Measurements from ENCODE around the gene TBX19.

TBX19 gene

GRCh38 chr1:168298446-168298845 lies 17.8 kb downstream of the TBX19 start:
- no peak overlapping the region for H3K4me3 ChIP-seq (replicated peaks in 1 of 2; ENCODE audit: low read depth in 2 of 2, low read length in 2 of 2)
- TF ChIP-seq CTCF (IDR thresholded peaks at IDR 0.05; ENCODE audit: low read depth, low read length): no peak
- DNase-seq (ENCODE audit: low read depth in 2 of 2): no peak

- no peak overlapping the region for H3K4me3 ChIP-seq (replicated peaks in 1 of 2; ENCODE audit: low read depth in 2 of 2, low read length in 2 of 2)
- peak in 1 of 2 donors; percentile 7 for DNase-seq (ENCODE audit: low read depth in 2 of 2)
- no peak for TF ChIP-seq CTCF (IDR thresholded peaks at IDR 0.05; ENCODE audit: low read depth, low read length)
Measured at GRCh38 chr1:168300626-168301025, 19.9 kb downstream of the TBX19 start.

DNA sequence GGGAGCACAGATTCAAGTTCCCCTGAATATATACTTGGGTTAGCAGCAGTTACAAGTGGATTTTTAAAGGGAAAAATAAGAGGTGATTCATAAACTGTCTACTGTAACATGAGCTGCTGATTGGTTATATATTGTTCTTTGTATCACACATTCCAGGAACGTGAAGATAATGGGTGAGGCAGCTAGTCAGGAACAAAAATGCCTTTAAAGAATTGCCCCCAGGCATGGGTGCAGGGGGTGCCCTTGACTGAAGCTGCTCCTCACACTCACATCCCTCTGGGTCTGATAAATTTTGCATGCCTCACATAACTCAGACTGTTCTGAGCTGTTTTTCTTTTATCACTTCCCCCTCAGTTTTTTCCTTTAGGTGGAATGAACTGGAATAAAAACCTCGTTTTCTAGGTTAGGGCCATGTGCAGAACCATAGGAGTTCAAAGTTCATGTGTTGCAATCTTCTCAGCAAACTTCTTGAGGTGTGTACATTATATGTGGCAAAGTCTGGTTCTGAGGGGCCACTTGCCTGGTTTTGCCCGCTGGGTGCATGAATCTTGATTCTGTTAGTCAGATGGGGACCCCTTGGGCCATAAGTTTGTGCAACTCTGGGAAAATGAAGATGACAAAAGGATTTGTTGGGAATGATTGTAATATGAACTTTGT lies 21.1 kb downstream of the TBX19 start:
- no peak overlapping the region for H3K4me3 ChIP-seq (replicated peaks in 1 of 2; ENCODE audit: low read depth in 2 of 2, low read length in 2 of 2)
- no peak for TF ChIP-seq CTCF (IDR thresholded peaks at IDR 0.05; ENCODE audit: low read depth, low read length)
- DNase-seq (ENCODE audit: low read depth in 2 of 2): peak; percentile 51 to 81

DNA sequence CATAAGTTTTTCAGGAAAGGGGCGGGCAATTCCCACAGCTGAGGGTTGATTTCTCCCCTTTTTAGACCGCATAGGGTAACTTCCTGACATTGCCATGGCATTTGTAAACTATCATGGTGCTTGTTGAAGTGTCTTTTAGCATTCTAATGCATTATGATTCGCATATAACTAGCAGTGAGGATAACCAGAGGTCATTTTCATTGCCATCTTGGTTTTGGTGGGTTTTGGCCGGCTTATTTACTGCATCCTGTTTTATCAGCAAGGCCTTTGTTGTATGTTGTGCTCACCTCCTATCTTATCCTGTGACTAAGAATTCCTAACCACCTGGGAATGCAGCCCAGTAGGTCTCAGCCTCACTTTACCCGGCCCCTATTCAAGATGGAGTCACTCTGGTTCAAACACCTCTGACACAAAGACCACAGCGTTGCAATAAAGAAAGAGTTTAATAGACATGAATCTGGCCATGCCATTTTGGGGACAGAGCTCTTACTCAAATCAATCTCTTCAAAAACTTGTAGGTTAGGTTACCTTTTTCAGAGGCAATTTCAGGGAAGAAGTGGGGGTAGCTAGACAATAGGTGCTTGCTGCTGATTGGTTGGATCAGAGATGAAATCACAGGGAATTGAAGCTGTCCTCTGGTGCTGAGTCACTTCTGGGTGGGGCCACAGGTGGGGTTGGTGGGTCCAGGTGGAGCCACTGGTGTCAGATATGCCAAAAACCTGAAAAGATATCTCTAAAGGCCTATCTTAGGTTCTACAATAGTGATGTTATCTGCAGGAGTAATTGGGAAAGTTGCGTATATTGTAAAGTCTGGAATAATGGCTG lies 23.3 kb downstream of the TBX19 start:
- TF ChIP-seq CTCF (IDR thresholded peaks at IDR 0.05; ENCODE audit: low read depth, low read length): no peak
- H3K4me3 ChIP-seq (replicated peaks in 1 of 2; ENCODE audit: low read depth in 2 of 2, low read length in 2 of 2): no peak overlapping the region

DNA sequence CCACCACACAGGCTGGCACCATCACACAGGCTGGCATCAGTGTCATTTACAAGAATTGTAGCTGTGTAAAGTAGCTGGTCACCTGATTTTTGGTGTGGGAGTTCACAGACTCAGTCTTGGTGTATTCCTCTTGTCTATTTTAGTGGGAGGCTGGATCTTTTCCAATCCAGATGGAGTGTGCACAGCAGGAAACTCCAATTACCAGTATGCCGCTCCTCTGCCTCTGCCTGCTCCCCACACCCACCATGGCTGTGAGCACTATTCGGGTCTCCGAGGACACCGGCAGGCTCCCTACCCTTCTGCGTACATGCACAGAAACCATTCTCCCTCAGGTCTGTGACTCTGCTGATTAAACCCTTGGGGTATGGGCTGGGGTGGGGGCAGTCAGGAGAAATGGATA lies 24.2 kb downstream of the TBX19 start:
- TF ChIP-seq CTCF (IDR thresholded peaks at IDR 0.05; ENCODE audit: low read depth, low read length): no peak
- no peak overlapping the region for H3K4me3 ChIP-seq (replicated peaks in 1 of 2; ENCODE audit: low read depth in 2 of 2, low read length in 2 of 2)
- no peak for DNase-seq (ENCODE audit: low read depth in 2 of 2)

More for the DNA sequence above, 23.3 kb downstream of the TBX19 start:
- DNase-seq (ENCODE audit: low read depth in 2 of 2): no peak

DNA sequence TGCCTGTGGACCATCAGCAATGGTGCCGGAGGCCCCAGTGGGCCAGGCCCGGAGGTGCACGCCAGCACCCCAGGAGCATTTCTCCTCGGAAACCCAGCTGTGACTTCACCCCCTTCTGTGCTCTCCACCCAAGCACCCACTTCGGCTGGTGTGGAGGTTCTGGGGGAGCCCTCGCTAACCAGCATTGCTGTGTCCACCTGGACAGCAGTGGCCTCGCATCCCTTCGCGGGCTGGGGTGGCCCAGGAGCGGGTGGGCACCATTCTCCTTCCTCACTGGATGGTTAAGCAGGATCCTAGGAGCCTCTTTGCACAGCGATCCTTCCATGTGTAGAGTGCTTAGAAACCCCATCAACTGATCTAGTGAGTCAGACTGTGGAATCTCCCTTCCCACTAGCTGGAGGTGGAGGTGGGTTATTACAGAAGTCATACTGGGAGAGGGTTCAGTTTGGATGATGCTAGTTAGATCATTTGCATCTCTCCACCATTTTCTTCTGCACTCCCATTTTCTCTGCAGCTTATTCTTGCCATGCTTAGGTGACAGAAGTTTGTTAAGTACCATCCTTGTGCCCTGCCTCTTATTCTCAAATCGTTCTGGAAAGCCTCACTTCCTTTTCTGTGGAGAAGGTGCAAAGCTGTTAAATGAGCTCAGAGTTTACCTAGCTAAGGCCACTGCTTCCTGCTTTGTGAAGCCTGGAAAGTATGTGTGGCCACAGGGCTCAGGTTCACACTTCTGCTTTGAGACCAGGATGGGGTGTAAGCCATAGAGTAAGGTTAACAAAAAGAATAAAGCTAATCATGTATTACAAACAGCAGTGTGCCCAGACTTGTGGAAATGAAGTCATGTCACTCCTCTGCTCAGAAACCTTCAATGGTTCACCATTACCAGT lies 32.3 kb downstream of the TBX19 start:
- H3K4me3 ChIP-seq (replicated peaks in 1 of 2; ENCODE audit: low read depth in 2 of 2, low read length in 2 of 2): no peak overlapping the region
- no peak for DNase-seq (ENCODE audit: low read depth in 2 of 2)
- no peak for TF ChIP-seq CTCF (IDR thresholded peaks at IDR 0.05; ENCODE audit: low read depth, low read length)
